Sciatic nerve (tissue), 2 donors: Measurements from ENCODE around the gene TAF4. TPM values are rescaled to one million over a fixed set of nuclear protein-coding genes. Genes with fewer than 3 reads are reported as not detected.
"Not testable (repeated sequence)": the region's sequence is repeated elsewhere in the genome, so short reads cannot be mapped to it uniquely, and the experiment has no call there.

ENCODE experiments used
- ATAC-seq: fragments of 200-7000 bp; cut with Tn5 transposase; one replicate; pipeline ENCODE4 v1.9.1; 2020; ENCODE audit warnings: mild to moderate bottlenecking, moderate library complexity
- DNase-seq: peaks from one replicate; pipeline ENCODE4 v3.0.0-alpha.2; 2020; ENCODE audit warnings: low spot score
- intact Hi-C: fragments of 100-400 bp; cut with DNase I; formaldehyde crosslinking; loops from one replicate; pipeline ENCODE4 v1.14.2; 2022
- total RNA-seq: library from RNA; stranded (reverse); fragmentation: NEBNext Ultra II Directional; extraction: Animal tissue kit (Norgen Biotek cat#: 25700); gene quantifications from one replicate; pipeline ENCODE4 v1.2.1, GENCODE V29; 2021
- donor health status: DM: no; HTN: no; CAD: no.
- donor health status: DM: no; HTN: no; CAD: no.

Gene TAF4
- total RNA-seq, 1 donor from 2014 or later, result 20.1 TPM

- no peak for DNase-seq
- no peak for ATAC-seq
- intact Hi-C loops, result no loop called here
Measured at GRCh38 chr20:61960836-61961235, 104.8 kb downstream of the TAF4 start.

DNA sequence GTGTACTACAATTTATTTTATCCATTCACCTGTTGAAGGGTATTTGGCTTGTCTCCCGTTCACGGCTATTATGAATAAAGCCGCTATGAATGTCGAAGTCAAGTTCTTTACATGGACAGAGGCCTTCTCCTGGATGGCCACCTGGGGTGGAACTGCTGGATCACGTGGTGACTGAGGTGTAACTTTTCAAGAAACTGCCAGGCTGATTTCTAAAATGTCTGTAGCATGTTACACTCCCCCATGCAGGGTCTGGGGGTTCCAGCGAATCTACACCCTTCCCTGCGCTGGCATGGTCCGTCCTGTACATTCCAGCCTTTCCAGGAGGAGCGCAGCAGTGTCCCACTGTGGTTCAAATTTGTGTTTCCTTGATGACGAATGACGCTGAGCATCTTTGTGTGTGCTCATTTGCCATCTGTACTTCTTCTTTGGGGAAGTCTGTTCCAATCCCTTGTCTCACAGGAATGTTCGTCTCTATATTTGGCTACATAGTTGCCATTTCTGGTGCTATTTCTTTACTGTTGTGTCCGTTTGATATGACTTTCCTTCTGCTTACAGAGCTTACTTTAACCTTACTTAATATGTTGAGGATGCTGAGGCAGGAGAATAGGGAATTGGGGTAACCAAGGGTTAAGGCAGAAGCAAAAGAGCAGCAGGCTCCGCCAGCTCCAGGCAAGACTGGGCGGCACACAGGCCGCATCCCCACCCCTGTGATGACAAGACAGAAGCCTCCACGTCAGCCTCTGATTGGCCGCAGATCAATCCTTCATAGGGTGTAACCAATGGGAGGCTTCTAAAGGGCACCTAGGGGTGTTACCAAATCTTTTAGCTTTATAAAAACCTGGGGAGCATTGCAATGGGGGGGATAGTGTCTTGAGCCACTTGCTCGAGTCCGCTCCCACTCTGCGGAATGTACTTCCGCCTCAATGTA is 106.6 kb downstream of the TAF4 start:
- no peak for DNase-seq
- no peak for ATAC-seq
- intact Hi-C loops, result no loop called here

GRCh38 chr20:61957961-61958715 is 107.5 kb downstream of the TAF4 start:
- DNase-seq (no peak), ATAC-seq (no peak)
- intact Hi-C loops, result no loop called here

DNA sequence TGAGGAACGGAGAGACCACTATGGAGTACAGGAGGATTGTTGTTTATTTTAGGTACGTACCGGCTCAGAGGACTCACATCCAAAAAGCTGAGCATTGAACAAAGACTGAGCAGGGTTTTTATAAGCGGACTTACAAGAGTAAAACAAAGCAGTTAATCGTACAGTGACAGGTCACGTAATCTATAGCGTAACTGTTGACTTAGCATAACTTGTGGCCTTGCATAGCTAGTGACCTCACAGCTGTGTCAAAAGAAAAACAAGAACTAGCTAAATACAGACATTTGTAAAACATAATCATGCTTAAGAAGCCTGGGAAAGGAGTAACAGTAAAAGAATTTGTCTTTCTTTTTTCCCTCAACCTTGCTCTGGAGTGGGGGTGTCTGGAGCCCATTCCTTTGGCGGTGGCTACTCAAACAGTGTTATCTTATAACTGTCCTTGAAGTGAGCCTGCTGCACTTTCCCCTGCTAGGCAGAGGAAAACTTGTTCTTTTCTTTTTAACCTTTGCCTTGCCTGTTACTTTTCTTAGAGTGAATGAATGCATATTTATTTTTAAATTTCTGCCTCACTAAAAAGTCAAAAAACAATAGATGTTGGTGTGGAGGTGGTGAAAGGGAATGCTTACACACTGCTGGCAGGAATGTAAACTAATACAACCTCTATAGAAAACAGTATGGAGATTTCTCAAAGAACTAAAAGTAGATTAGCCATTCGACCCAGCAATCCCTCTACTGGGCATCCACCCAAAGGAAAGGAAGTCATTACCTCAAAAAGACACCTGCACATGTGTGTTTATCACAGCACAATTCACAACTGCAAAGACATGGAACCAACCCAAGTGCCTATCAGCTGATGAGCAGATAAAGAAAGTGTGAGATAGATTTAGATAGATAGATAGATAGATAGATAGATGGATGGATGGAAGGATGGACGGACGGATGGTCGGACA is 109.0 kb downstream of the TAF4 start:
- ATAC-seq (no peak), DNase-seq (no peak)
- intact Hi-C loops, result no loop called here

GRCh38 chr20:61955668-61956395 is 109.8 kb downstream of the TAF4 start:
- DNase-seq (no peak), ATAC-seq (no peak)
- intact Hi-C loops, result no loop called here

DNA sequence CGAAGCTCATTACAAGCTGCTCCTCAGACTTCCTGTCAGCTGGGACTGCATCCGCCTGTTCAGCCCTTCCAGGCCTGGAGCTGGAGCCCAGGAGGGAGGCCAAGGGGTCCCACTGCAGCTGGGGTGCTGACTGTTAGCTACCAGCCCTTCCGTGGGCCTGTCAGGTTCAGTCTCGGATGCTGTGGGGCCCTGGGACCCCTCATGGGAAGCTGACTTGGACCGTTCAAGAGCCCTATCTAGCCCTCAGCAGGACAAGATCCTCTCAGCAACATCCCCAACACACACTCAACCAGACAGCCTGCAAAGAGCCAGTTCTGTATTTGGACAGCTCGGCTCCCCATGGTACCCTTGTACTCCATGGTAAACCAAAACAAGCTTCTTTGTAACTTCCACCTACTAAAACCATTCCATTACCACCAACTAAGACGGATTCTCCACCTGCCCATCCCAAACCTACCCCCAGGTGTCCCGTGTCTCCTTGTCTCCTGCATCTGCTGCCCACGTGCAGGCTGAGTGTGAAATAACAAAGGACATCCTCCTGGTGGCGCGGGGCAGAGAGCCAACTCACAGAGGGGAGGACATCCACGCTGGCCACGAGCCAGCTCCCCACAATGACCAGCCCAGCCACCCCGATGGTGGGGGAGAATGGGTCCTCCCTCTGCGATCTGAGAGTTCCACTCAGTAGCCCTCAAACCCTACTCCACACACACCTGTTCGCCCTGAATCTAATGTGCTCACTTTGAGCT is 111.2 kb downstream of the TAF4 start:
- intact Hi-C loops, result no loop called here

DNA sequence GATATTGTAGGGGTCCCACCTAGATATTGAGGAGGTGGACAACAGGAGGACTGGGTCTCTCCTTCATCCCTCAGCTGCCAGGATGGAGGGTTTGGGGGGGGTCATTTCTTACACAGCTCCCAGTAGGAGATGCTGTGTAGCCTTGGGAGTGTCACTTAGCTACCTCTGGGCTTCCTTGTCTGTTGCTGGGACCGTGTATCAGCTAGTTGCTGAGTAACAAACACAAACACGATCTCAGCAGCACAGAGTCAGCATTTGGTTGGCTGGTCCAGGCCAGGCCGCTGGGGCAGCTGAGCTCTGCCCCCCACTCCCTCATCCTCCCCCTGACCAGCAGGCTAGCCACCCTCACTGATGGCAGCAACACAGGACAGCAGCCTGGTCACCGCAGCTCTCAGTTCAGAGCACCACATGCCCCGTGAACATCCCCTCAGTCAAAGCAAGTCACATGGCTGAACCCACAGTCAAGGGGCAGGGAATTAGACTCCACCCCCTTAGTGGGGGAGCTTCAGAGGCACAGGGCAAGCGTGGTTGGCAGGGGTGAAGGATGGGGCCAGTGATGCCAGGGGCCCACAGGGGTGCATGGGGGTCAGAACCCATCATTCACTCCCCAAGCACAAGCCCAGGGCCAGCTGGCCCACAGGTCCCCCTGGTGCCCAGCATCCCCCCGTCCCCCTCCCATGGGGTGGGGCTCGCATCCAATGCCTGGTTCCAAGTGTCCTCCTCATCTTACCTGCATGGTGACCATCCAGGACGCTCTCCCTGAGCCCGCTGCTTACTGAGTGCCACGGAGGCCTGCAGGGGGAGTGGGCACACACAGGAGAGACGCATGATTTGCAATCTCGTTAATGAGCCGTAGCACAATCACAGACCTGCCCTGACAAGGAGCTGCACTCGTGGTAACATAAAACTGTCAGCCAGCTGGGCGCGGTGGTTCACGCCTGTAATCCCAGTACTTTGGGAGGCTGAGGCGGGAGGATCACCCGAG is 112.4 kb downstream of the TAF4 start:
- intact Hi-C loops, result no loop called here
- DNase-seq (peak; percentile 51), ATAC-seq (no peak)

More for the DNA sequence above, 111.2 kb downstream of the TAF4 start:
- DNase-seq (peak; percentile 47), ATAC-seq (no peak)

DNA sequence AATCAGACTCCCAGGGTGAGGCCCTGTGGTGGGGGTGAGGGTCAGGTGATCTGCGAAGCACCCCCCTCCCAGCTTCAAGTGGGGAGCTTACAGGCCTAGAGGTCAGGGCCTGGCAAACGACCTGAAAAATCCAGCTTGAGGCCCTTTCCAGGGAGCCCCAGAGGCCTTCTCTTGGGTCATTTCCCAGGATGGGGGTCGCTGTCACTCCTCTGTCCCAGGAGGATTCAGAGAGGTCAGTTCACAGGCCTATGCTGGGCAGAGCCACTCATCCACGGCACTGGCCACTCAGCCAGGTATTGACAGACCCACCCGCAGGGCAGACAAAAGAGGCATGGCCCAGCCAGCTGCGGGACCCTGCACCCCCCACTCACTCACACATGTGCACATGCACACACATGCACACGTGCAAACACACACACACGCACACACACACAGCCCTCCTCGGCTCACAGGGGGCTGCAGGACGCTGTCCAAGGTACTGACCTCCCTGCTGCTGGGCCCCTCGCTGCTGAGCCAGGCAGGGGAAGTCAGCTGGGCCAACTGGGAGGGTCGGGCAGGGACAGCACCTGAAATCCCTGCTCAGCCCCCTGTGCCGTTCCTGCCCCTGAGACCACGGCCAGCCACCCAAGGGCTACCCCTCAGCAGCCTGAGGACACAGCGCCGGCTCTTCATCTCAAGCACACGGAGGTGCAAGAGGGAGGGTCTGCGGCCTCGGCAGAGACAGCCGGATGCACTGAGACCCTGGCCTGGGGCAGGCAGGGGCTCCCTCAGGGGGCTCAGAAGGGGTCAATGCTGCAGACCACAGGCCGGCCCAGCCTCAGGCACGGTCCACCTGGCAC is 113.8 kb downstream of the TAF4 start:
- intact Hi-C loops, result no loop called here
- peak; percentile 51 for DNase-seq
- no peak for ATAC-seq

DNA sequence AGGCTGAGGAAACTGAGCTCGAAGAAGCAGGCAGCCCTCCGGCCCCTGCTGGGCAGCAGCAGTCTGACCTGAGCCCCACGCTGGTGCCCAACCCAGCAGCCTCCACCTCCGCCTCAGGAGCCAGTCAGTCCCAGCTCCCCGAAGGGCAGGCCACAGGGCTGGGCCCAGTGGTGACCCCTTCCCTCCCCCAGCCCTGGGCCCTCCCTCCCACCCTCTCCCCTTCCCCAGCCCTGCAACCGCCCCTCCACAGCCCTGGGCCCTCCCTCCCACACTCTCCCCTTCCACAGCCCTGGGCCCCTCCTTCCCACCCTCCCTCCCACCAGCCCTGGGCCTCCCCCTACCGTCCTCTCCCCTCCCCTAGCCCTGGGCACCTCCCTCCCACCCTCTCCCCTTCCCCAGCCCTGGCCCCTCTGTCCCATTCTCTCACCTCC is 115.0 kb downstream of the TAF4 start:
- ATAC-seq (no peak), DNase-seq (no peak)
- intact Hi-C loops, result no loop called here

DNA sequence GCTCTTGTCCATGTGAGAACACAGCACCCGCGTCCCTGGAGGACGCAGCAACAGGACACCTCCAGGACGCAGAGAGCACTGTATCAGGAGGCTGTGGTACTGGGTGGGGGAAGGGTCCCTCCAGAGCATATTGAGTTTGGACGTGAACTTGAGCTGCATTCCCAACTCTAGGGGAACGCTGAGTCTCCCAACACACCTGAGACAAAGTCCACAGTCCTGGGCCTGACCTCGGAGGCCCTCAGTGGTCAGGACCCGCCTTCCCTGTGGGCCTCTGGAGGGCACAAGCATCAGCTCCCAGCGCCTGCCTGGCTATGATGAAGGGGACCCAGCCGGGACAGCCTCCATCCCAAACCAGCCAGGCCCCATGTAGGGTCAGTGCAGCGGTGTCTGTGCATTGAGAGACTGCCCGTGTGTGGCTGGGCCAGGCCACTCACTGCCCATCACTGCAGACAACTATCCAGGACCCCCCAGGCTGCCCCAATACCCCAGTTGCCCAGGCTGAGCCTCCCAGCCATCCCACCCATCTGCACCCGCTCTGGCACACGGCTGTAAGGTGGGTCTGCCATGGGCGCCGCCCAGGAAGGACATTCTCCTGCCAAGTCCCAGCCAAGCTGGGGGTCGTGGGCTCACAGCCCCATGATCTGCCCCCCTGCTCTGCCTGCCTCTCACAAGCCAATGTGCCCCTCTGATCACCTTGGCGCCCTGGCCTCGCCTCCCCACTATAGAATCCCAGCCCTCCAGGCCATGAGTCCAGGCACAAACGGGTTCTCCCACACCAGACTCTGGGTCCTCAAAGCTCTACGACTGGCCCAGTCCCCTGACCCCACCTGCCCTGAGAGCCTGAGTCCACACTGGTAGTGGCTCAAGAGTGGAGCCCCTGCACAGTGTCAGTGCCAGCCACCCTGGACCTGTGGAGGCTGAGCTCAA is 115.7 kb downstream of the TAF4 start:
- ATAC-seq (no peak), DNase-seq (no peak)

DNA sequence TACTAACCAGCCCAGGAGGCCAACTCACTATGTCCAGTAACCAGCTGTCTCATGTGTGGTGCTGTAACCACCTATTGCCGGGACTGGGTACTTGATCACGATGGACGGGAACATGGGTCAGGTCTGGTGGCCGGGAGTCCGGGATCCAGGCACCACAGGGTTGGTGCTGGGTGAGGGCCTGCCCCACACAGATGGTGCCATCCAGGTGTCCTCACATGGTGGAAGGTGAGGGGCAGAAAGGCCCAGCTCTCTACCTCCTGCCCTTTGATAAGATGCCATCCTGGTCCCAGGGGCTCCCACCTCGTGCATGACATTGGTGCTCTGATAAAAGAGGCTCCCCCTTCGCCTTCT is 116.3 kb downstream of the TAF4 start:
- DNase-seq (no peak), ATAC-seq (no peak)
- intact Hi-C loops, result no loop called here

More for the DNA sequence above, 115.7 kb downstream of the TAF4 start:
- intact Hi-C loops, result no loop called here

GRCh38 chr20:61948586-61949362 is 116.9 kb downstream of the TAF4 start:
- DNase-seq (no peak), ATAC-seq (no peak)
- intact Hi-C loops, result no loop called here

GRCh38 chr20:61948056-61948455 is 117.6 kb downstream of the TAF4 start:
- ATAC-seq, intact Hi-C loops, DNase-seq: not testable (repeated sequence)

GRCh38 chr20:61945495-61945894 is 120.2 kb downstream of the TAF4 start:
- DNase-seq, intact Hi-C loops, ATAC-seq: not testable (repeated sequence)
